ENCODE results near the gene AJAP1. TPM values are rescaled to one million over a fixed set of nuclear protein-coding genes. Genes with fewer than 3 reads are reported as not detected.

AJAP1 gene
- total and polyA plus RNA-seq, 2 of the 13 experiments (the other 11 are each of a cell fraction or from before 2014, with no cell fraction given): not detected

DNA sequence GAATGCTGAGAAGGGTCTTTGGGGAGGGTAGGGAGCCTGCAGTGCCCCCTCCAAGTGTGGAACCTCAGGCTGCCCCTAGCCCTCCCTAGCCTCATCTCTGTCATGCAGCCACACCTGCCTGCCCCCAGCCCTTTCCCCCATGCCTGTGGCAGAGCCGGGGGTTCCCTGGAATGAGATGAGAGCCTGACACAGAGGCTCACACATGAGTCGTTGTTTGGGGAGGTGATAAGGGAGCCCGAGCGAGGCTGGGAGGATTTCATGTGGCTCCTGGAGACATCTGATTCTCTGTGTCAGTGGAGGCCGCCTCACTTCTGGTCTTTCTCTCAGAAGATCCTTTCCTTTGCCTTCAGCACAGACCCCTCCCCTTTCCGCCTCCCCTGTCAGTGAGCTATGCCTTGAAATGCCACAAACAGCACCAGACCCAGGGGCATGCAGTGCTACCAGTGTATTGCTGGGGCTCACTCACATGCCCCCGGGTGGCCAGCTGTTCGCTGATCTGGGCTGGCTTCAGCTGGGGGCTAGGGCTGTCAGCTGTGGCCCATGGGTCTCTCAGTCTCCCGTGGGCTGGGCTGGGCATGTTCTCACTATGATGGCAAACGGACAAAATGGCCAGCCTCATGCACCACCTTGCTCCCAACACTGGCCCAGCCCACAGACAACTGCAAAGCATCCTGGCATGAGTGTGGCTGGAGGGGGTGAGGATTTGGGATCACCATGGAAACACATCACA, 102.6 kb downstream of the AJAP1 start:
- Histone ChIP-seq H3K79me2 (ENCODE audit: insufficient read depth, low read length) (no peaks in the 10 kb centered on the region), H3K4me1 (ENCODE audit: insufficient read depth, low read length) (no peaks in the 10 kb centered on the region), H3K27ac (ENCODE audit: extremely low read length, insufficient read depth, low read length) (no peak overlapping the region), H4K20me1 (ENCODE audit: insufficient read depth, low read length) (no peaks in the 10 kb centered on the region), H2AFZ (ENCODE audit: low read length) (no peak overlapping the region), H3K27me3 (ENCODE audit: control insufficient read depth in 1 of 2, insufficient read depth in 2 of 2, low read length in 2 of 2) (0 out of 5 replicates have a peak, but pooled peaks cover 0 to 3% of the 10 kb centered on the region in 2 experiments), H3K9ac (ENCODE audit: insufficient read depth, low read depth, low read length) (no peak overlapping the region), H3K4me2 (ENCODE audit: low read depth, low read length) (no peak overlapping the region), H3K9me3 (ENCODE audit: low read length) (peaks cover 9% of the 10 kb centered on the region; the same call in 1 of the 2 replicates), H3K36me3 (replicated peaks in 1 of 2; ENCODE audit: control insufficient read depth in 1 of 2, insufficient read depth in 2 of 2, low read length in 2 of 2) (no peaks in the 10 kb centered on the region), H3K4me3 (replicated peaks in 1 of 3; ENCODE audit: insufficient read depth in 1 of 3, low read depth in 2 of 3, low read length in 3 of 3) (no peak overlapping the region)
- FAIRE-seq (no peak), ATAC-seq (no peak), DNase-seq (ENCODE audit: low spot score) (no peak)
- BruUV-seq (replicated peaks): no TSS peak
- ChIA-PET CTCF (ENCODE audit: low intra/inter-chr PET ratio, low total read pairs) (no interaction called here), POLR2A (no interaction called here)
- in situ Hi-C loops (cut with HindIII; ENCODE audit: extremely low pct_ligation_motif_present, low pct_unique_long_range_greater_than_20kb) (no loop called here), intact Hi-C loops (cut with micrococcal nuclease; ENCODE audit: unreplicated experiment) (no loop called here)
- 0% methylated on average over 4 of the region's 10 CpGs for WGBS (ENCODE audit: low lambda C conversion rate)
- TF ChIP-seq TCF12 (IDR thresholded peaks at IDR 0.05): no peak
- no peak for TF ChIP-seq TCF12 (CRISPR knock-in tag; IDR thresholded peaks at IDR 0.05)
- TF ChIP-seq, protein P1, sequence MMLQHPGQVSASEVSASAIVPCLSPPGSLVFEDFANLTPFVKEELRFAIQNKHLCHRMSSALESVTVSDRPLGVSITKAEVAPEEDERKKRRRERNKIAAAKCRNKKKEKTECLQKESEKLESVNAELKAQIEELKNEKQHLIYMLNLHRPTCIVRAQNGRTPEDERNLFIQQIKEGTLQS (CRISPR knock-in tag; IDR thresholded peaks at IDR 0.05): no peak
- TF ChIP-seq ZNF841 (CRISPR knock-in tag; IDR thresholded peaks at IDR 0.05; ENCODE audit: borderline replicate concordance): no peak
- TF ChIP-seq, protein P2, sequence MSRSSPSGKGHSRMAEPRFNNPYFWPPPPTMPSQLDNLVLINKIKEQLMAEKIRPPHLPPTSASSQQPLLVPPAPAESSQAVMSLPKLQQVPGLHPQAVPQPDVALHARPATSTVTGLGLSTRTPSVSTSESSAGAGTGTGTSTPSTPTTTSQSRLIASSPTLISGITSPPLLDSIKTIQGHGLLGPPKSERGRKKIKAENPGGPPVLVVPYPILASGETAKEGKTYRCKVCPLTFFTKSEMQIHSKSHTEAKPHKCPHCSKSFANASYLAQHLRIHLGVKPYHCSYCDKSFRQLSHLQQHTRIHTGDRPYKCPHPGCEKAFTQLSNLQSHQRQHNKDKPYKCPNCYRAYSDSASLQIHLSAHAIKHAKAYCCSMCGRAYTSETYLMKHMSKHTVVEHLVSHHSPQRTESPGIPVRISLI (CRISPR knock-in tag; IDR thresholded peaks at IDR 0.05; ENCODE audit: borderline replicate concordance): no peak
- TF ChIP-seq, protein P3, sequence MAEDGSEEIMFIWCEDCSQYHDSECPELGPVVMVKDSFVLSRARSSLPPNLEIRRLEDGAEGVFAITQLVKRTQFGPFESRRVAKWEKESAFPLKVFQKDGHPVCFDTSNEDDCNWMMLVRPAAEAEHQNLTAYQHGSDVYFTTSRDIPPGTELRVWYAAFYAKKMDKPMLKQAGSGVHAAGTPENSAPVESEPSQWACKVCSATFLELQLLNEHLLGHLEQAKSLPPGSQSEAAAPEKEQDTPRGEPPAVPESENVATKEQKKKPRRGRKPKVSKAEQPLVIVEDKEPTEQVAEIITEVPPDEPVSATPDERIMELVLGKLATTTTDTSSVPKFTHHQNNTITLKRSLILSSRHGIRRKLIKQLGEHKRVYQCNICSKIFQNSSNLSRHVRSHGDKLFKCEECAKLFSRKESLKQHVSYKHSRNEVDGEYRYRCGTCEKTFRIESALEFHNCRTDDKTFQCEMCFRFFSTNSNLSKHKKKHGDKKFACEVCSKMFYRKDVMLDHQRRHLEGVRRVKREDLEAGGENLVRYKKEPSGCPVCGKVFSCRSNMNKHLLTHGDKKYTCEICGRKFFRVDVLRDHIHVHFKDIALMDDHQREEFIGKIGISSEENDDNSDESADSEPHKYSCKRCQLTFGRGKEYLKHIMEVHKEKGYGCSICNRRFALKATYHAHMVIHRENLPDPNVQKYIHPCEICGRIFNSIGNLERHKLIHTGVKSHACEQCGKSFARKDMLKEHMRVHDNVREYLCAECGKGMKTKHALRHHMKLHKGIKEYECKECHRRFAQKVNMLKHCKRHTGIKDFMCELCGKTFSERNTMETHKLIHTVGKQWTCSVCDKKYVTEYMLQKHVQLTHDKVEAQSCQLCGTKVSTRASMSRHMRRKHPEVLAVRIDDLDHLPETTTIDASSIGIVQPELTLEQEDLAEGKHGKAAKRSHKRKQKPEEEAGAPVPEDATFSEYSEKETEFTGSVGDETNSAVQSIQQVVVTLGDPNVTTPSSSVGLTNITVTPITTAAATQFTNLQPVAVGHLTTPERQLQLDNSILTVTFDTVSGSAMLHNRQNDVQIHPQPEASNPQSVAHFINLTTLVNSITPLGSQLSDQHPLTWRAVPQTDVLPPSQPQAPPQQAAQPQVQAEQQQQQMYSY (CRISPR knock-in tag; IDR thresholded peaks at IDR 0.05): no peak
- TF ChIP-seq ZNF615 (CRISPR knock-in tag; IDR thresholded peaks at IDR 0.05; ENCODE audit: borderline replicate concordance): no peak
- TF ChIP-seq FOSL2 (CRISPR knock-in tag; IDR thresholded peaks at IDR 0.05): no peak
- TF ChIP-seq, protein P4, sequence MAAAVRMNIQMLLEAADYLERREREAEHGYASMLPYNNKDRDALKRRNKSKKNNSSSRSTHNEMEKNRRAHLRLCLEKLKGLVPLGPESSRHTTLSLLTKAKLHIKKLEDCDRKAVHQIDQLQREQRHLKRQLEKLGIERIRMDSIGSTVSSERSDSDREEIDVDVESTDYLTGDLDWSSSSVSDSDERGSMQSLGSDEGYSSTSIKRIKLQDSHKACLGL (CRISPR knock-in tag; IDR thresholded peaks at IDR 0.05): no peak
- TF ChIP-seq XRCC5 (optimal IDR thresholded peaks at IDR 0.05; ENCODE audit: low read length): no peak
- TF ChIP-seq RFXAP (CRISPR knock-in tag; IDR thresholded peaks at IDR 0.05; ENCODE audit: borderline replicate concordance): no peak
- TF ChIP-seq ZNF230 (CRISPR knock-in tag; IDR thresholded peaks at IDR 0.05): no peak
- TF ChIP-seq HMG20A (CRISPR knock-in tag; IDR thresholded peaks at IDR 0.05; ENCODE audit: borderline replicate concordance): no peak
- TF ChIP-seq, protein P5, sequence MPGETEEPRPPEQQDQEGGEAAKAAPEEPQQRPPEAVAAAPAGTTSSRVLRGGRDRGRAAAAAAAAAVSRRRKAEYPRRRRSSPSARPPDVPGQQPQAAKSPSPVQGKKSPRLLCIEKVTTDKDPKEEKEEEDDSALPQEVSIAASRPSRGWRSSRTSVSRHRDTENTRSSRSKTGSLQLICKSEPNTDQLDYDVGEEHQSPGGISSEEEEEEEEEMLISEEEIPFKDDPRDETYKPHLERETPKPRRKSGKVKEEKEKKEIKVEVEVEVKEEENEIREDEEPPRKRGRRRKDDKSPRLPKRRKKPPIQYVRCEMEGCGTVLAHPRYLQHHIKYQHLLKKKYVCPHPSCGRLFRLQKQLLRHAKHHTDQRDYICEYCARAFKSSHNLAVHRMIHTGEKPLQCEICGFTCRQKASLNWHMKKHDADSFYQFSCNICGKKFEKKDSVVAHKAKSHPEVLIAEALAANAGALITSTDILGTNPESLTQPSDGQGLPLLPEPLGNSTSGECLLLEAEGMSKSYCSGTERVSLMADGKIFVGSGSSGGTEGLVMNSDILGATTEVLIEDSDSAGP (CRISPR knock-in tag; IDR thresholded peaks at IDR 0.05; ENCODE audit: borderline replicate concordance): no peak
- TF ChIP-seq IKZF4 (CRISPR knock-in tag; IDR thresholded peaks at IDR 0.05; ENCODE audit: borderline replicate concordance, low read depth, not compliant biosample characterization): no peak
- no peak for TF ChIP-seq ZBTB7B (CRISPR knock-in tag; IDR thresholded peaks at IDR 0.05)
- no peak for TF ChIP-seq POLR2G (IDR thresholded peaks at IDR 0.05; ENCODE audit: low read depth, low read length)
